OCI-LY7 (cell line): Measurements from ENCODE around the gene CD163. TPM values are rescaled to one million over a fixed set of nuclear protein-coding genes. Genes with fewer than 3 reads are reported as not detected.
"Not testable (repeated sequence)": the region's sequence is repeated elsewhere in the genome, so short reads cannot be mapped to it uniquely, and the experiment has no call there.

Experiments used
- BruUV-seq: library from RNA; stranded (reverse); fragments of 400-500 nt; replicated peaks from 2 replicates; lab custom pipeline; 2021; lab: Mats Ljungman, UMichigan
- CTCF ChIA-PET: fragments of 300-600 bp; sonication (Branson Sonifier 250); formaldehyde crosslinking; loops from one replicate; lab custom pipeline; 2022; ENCODE audit warnings: antibody characterized with exemption; ENCODE audit not compliant: unreplicated experiment; lab: Charles Lee
- POLR2A ChIA-PET: fragments of 300-600 bp; sonication (Branson Sonifier 250); formaldehyde crosslinking; loops from one replicate; lab custom pipeline; 2022; ENCODE audit warnings: antibody characterized with exemption; lab: Charles Lee
- DNase-seq: peaks from one replicate; pipeline ENCODE4 v3.0.0-alpha.2; 2015; ENCODE audit warnings: low spot score
- H2AFZ ChIP-seq: fragments of 200-600 bp; sonication (generic), shearing (Covaris generic); 2 replicates; pipeline ENCODE4 v1.6.1; 2014; ENCODE audit warnings: mild to moderate bottlenecking, antibody characterized with exemption, low read length, moderate library complexity
- H3K27ac ChIP-seq: fragments of 200-600 bp; sonication (generic); 2 replicates; pipeline ENCODE4 v1.5.1; 2014; ENCODE audit warnings: mixed run types, low read depth, mild to moderate bottlenecking, moderate library complexity, low read length, inconsistent platforms; ENCODE audit not compliant: poor library complexity, severe bottlenecking
- H3K36me3 ChIP-seq: fragments of 200-600 bp; sonication (generic); 2 replicates; pipeline ENCODE4 v1.6.1; 2014; ENCODE audit warnings: mild to moderate bottlenecking, antibody characterized with exemption, low read length, moderate library complexity, mixed read lengths; ENCODE audit not compliant: insufficient read depth
- H3K4me1 ChIP-seq: fragments of 200-600 bp; sonication (generic); 2 replicates; pipeline ENCODE4 v1.5.1; 2014; ENCODE audit warnings: mild to moderate bottlenecking, low read length; ENCODE audit not compliant: insufficient read depth, poor library complexity, severe bottlenecking
- H3K4me2 ChIP-seq: fragments of 200-600 bp; sonication (generic); 2 replicates; pipeline ENCODE4 v1.6.1; 2014; ENCODE audit warnings: mild to moderate bottlenecking, low read length
- H3K4me3 ChIP-seq: fragments of 200-600 bp; sonication (generic); 2 replicates; pipeline ENCODE4 v1.5.1; 2014; ENCODE audit warnings: mild to moderate bottlenecking, low read depth, low read length; ENCODE audit not compliant: poor library complexity, severe bottlenecking
- H3K79me2 ChIP-seq: fragments of 200-600 bp; sonication (generic); 2 replicates; pipeline ENCODE4 v1.6.1; 2016; ENCODE audit warnings: low read depth, mild to moderate bottlenecking, low read length, moderate library complexity, mixed read lengths; ENCODE audit not compliant: insufficient read depth
- H3K9me2 ChIP-seq: fragments of 200-600 bp; sonication (generic); 2 replicates; pipeline ENCODE4 v1.6.1; 2016; ENCODE audit warnings: mild to moderate bottlenecking, low read length, mixed read lengths; ENCODE audit not compliant: insufficient read depth
- H3K9me3 ChIP-seq: fragments of 200-600 bp; sonication (generic); 2 replicates; pipeline ENCODE4 v1.6.1; 2014; ENCODE audit warnings: mild to moderate bottlenecking, mixed run types, low read length, mixed read lengths
- H4K20me1 ChIP-seq: fragments of 200-600 bp; sonication (generic); 2 replicates; pipeline ENCODE4 v1.6.1; 2014; ENCODE audit warnings: mild to moderate bottlenecking, antibody characterized with exemption, low read length, moderate library complexity, mixed read lengths; ENCODE audit not compliant: insufficient read depth
- EZH2phosphoT487 ChIP-seq: fragments of 200-600 bp; sonication (generic); IDR thresholded peaks from 2 replicates; pipeline ENCODE4 v1.6.1; 2018; ENCODE audit warnings: low read depth, borderline replicate concordance, mild to moderate bottlenecking, mixed run types, antibody characterized with exemption, low read length, moderate library complexity, mixed read lengths
- intact Hi-C: fragments of 100-400 bp; cut with micrococcal nuclease; formaldehyde crosslinking; loops from one replicate; pipeline ENCODE4 v1.10.0; 2022; ENCODE audit not compliant: unreplicated experiment
- total RNA-seq, 2 experiments: library from RNA; depleted of rRNA in 1 of 2; stranded (reverse); fragments of >200 nt in 1 of 2; shearing (Covaris generic) in 1 of 2; gene quantifications; 2 replicates each; pipeline ENCODE4 v1.2.3, GENCODE V29; 2014 to 2022
- TF ChIP-seq, protein P1 (sequence below): fragments of 200-600 bp; sonication (generic); conservative IDR thresholded peaks from 2 replicates; pipeline ENCODE4 v1.5.1; 2014; ENCODE audit warnings: mild to moderate bottlenecking, antibody characterized with exemption, low read length, moderate library complexity, mixed read lengths

CD163 gene
- total RNA-seq, 2 experiments from 2014 or later = not detected

DNA sequence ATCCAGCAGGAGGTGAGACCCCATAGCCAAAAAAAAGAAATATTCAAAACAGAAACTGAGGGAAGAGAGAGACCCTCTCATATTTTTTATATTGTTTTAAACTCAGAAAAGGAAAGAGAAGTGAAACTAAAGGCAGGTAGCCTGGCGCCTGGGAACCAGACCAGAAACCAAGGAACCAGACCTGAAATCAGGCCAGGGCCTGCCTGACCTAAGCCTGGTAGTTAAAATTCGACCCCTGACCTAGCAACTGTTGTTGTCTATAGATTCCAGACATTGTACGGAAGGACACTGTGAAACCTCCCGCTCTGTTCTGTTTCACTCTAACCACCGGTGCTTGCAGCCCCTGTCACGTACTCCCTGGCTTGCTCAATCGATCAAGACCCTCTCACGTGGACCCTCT is 38.5 kb upstream of the CD163 start:
- H3K36me3 ChIP-seq = no peaks in the 10 kb centered on the region
- H3K4me1 ChIP-seq = peaks cover 17% of the 10 kb centered on the region
- no peaks in the 10 kb centered on the region for H3K79me2 ChIP-seq
- no peaks in the 10 kb centered on the region for H3K9me3 ChIP-seq
- BruUV-seq = no TSS peak
- H2AFZ ChIP-seq = peak overlapping the region; percentile 32; the same call in 1 of the 2 replicates
- no peaks in the 10 kb centered on the region for H3K9me2 ChIP-seq
- CTCF ChIA-PET = no interaction called here
- H4K20me1 ChIP-seq = no peaks in the 10 kb centered on the region
- POLR2A ChIA-PET = no interaction called here
- H3K27ac ChIP-seq = no peak overlapping the region
- TF ChIP-seq, protein P1, sequence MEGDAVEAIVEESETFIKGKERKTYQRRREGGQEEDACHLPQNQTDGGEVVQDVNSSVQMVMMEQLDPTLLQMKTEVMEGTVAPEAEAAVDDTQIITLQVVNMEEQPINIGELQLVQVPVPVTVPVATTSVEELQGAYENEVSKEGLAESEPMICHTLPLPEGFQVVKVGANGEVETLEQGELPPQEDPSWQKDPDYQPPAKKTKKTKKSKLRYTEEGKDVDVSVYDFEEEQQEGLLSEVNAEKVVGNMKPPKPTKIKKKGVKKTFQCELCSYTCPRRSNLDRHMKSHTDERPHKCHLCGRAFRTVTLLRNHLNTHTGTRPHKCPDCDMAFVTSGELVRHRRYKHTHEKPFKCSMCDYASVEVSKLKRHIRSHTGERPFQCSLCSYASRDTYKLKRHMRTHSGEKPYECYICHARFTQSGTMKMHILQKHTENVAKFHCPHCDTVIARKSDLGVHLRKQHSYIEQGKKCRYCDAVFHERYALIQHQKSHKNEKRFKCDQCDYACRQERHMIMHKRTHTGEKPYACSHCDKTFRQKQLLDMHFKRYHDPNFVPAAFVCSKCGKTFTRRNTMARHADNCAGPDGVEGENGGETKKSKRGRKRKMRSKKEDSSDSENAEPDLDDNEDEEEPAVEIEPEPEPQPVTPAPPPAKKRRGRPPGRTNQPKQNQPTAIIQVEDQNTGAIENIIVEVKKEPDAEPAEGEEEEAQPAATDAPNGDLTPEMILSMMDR = no peak
- TF ChIP-seq EZH2phosphoT487 = no peak
- peak; percentile 16 for DNase-seq
- peak overlapping the region; percentile 11 for H3K4me2 ChIP-seq
- H3K4me3 ChIP-seq = no peak overlapping the region
- intact Hi-C loops = no loop called here

DNA sequence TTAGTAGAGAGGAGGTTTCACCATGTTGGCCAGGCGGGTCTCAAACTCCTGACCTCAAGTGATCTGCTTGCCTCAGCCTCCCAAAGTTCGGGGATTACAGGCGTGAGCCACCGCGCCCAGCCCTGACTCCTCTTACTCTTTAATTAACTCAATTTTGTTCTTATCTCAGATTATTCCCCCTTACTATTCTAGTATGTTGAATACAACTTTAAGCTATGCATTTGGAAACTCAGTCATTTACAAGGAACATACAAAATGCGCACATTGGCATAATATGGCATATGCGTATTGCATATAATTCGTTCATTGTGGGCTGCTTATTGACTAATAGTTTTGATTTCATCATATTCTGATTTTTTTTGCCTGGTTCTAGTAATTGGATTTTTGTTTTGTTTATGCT is 10.8 kb upstream of the CD163 start:
- CTCF ChIA-PET = no interaction called here

DNA sequence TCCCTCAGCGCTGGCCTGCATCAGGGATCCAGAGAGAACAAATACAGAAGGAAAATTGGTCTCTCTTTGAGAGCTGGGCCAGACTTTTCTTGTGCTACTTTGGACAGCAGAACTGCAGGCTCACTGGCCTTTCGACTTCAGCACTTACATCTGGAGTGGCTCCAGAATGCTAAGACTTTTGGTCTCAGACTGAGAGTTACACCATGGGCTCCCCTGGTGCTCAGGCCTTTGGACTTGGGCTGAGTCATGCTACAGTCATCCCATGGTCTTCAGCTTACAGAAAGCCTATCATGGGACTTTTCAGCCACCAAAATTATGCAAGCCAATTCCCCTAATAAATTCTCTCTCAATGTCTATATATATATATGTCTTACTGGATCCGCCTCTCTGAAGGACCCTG is 9.0 kb upstream of the CD163 start:
- Histone ChIP-seq H2AFZ (no peak overlapping the region), H4K20me1 (no peaks in the 10 kb centered on the region), H3K27ac (no peak overlapping the region), H3K4me2 (no peak overlapping the region), H3K4me3 (no peak overlapping the region), H3K79me2 (no peaks in the 10 kb centered on the region), H3K4me1 (no peaks in the 10 kb centered on the region), H3K9me3 (no peaks in the 10 kb centered on the region), H3K9me2 (no peaks in the 10 kb centered on the region), H3K36me3 (no peaks in the 10 kb centered on the region)
- DNase-seq = no peak
- ChIA-PET CTCF (no interaction called here), POLR2A (interaction anchor here (0.7 kb wide), 1 partner anchor 1524 kb away, joined by 5 read pairs; no protein-coding TSS in a partner anchor)
- BruUV-seq = no TSS peak
- intact Hi-C loops = no loop called here
- TF ChIP-seq, protein P1 = no peak
- no peak for TF ChIP-seq EZH2phosphoT487

More for the DNA sequence above, 10.8 kb upstream of the CD163 start:
- Histone ChIP-seq H3K4me2 (no peak overlapping the region), H3K9me2 (no peaks in the 10 kb centered on the region), H3K27ac (no peak overlapping the region), H3K4me3 (no peak overlapping the region), H3K79me2 (no peaks in the 10 kb centered on the region), H4K20me1 (no peaks in the 10 kb centered on the region), H3K9me3 (no peaks in the 10 kb centered on the region), H3K4me1 (no peaks in the 10 kb centered on the region), H2AFZ (no peak overlapping the region), H3K36me3 (no peaks in the 10 kb centered on the region)
- no TSS peak for BruUV-seq
- intact Hi-C loops = no loop called here
- TF ChIP-seq EZH2phosphoT487 = no peak
- TF ChIP-seq, protein P1 = no peak
- no peak for DNase-seq
- POLR2A ChIA-PET = no interaction called here

DNA sequence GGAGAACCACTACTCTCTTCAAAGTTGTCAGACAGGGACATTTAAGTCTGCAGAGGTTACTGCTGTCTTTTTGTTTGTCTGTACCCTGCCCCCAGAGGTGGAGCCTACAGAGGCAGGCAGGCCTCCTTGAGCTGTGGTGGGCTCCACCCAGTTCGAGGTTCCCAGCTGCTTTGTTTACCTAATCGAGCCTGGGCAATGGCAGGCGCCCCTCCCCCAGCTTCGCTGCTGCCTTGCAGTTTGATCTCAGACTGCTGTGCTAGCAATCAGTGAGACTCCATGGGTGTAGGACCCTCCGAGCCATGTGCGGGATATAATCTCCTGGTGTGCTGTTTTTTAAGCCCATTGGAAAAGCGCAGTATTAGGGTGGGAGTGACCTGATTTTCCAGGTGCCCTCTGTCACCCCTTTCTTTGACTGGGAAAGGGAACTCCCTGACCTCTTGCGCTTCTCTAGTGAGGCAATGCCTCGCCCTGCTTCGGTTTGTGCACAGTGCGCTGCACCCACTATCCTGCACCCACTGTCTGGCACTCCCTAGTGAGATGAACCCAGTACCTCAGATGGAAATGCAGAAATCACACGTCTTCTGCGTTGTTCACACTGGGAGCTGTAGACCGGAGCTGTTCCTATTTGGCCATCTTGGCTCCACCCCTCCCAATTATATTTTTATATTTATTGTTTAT is 6.4 kb upstream of the CD163 start:
- intact Hi-C loops, H3K9me3 ChIP-seq, H3K79me2 ChIP-seq, H3K4me3 ChIP-seq, H2AFZ ChIP-seq, DNase-seq, H3K36me3 ChIP-seq, H3K4me1 ChIP-seq, H3K4me2 ChIP-seq, H4K20me1 ChIP-seq, H3K9me2 ChIP-seq, H3K27ac ChIP-seq, BruUV-seq, CTCF ChIA-PET, POLR2A ChIA-PET: not testable (repeated sequence)
